ENCODE data around the gene YRDC.
"Not testable (repeated sequence)": the region's sequence is repeated elsewhere in the genome, so short reads cannot be mapped to it uniquely, and the experiment has no call there.

The YRDC gene

DNA sequence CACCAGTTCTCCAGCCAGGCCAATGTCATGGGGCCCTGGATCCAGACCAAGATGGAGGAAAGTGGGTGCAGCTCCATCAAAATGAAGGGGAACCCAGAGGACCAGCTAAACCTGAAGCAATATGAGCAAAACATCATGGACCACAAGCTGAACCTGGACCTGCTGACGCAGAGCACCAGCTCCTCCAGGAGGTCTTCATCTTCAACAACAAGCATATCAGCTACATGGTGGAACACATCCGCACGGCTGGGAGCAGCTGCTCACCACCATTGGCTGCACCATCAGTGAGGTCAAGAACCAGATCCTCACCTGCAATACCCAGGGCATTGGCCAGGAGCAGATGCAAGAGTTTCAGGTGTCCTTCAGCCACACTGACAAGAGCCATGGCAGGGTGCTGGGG is 29.4 kb downstream of the YRDC start:
- Histone ChIP-seq H3K4me3 (ENCODE audit: low read depth, low read length) (no peak overlapping the region), H3K36me3 (no peaks in the 10 kb centered on the region), H3K27ac (no peak overlapping the region), H3K9me3 (ENCODE audit: severe bottlenecking) (no peaks in the 10 kb centered on the region), H3K27me3 (ENCODE audit: insufficient read depth, low read depth, severe bottlenecking) (no peaks in the 10 kb centered on the region)
- no peak for DNase-seq
- TF ChIP-seq, protein P1, sequence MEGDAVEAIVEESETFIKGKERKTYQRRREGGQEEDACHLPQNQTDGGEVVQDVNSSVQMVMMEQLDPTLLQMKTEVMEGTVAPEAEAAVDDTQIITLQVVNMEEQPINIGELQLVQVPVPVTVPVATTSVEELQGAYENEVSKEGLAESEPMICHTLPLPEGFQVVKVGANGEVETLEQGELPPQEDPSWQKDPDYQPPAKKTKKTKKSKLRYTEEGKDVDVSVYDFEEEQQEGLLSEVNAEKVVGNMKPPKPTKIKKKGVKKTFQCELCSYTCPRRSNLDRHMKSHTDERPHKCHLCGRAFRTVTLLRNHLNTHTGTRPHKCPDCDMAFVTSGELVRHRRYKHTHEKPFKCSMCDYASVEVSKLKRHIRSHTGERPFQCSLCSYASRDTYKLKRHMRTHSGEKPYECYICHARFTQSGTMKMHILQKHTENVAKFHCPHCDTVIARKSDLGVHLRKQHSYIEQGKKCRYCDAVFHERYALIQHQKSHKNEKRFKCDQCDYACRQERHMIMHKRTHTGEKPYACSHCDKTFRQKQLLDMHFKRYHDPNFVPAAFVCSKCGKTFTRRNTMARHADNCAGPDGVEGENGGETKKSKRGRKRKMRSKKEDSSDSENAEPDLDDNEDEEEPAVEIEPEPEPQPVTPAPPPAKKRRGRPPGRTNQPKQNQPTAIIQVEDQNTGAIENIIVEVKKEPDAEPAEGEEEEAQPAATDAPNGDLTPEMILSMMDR (IDR thresholded peaks at IDR 0.05; ENCODE audit: low read depth, low read length) = no peak

DNA sequence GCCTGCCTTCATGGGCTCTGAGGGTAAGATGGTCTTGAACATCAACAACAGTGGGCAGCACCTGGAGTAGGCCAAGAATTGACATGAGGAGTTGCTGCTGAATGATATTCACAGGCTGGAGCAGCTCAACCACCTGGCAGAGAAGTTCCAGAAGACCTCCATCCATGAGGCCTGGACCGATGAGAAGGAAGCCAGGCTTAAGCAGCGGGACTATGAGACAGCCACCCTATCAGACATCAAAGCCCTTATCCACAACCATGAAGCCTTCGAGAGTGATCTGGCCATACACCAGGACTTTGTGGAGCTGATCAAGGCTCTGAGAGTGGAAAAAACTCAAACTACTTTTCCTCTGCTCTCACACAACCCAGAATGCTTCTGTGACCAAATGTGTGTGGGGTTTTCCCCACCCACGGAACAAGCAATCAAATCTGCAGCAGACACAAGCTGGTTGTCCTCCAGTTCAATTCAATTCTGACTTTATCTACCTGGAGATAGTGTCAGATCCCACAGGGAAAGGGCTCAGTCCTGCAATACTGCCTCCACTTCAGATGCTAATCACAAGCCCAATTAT is 31.0 kb downstream of the YRDC start:
- no peak overlapping the region for H3K27ac ChIP-seq
- no peak overlapping the region for H3K4me3 ChIP-seq (ENCODE audit: low read depth, low read length)
- H3K36me3 ChIP-seq = no peaks in the 10 kb centered on the region
- H3K9me3 ChIP-seq (ENCODE audit: severe bottlenecking) = no peaks in the 10 kb centered on the region
- H3K27me3 ChIP-seq (ENCODE audit: insufficient read depth, low read depth, severe bottlenecking) = no peaks in the 10 kb centered on the region
- no peak for DNase-seq
- TF ChIP-seq, protein P1 (IDR thresholded peaks at IDR 0.05; ENCODE audit: low read depth, low read length) = no peak

DNA sequence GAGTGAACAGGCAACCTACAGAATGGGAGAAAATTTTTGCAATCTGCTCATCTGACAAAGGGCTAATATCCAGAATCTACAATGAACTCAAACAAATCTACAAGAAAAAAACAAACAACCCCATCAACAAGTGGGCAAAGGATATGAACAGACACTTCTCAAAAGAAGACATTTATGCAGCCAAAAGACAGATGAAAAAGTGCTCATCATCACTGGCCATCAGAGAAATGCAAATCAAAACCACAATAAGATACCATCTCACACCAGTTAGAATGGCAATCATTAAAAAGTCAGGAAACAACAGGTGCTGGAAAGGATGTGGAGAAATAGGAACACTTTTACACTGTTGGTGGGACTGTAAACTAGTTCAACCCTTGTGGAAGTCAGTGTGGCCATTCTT is 36.6 kb downstream of the YRDC start:
- not testable (repeated sequence) for H3K9me3 ChIP-seq (ENCODE audit: severe bottlenecking); H3K4me3 ChIP-seq (ENCODE audit: low read depth, low read length); H3K27ac ChIP-seq

DNA sequence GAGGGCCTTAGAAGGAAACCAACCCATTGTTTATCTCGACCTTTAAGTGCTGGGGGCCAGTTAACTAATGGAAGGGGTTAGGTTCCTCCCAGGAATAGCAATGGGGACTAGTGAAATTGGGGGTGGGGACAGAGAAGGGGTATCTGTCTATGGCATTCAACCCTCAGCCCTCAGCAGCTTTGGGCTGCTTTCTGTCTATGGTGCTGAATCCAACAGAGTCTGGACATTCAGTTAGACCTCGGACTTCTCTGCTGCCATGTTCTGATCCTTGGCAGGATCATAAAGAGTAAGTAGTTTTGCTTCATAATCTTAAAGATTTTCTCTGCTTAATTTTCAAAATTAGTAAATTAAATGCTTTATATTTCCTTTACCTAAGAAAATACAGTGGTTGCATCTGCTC is 40.5 kb downstream of the YRDC start:
- Histone ChIP-seq H3K27me3 (ENCODE audit: insufficient read depth, low read depth, severe bottlenecking) (peaks cover 13% of the 10 kb centered on the region), H3K4me3 (ENCODE audit: low read depth, low read length) (no peak overlapping the region), H3K9me3 (ENCODE audit: severe bottlenecking) (no peaks in the 10 kb centered on the region), H3K36me3 (no peaks in the 10 kb centered on the region), H3K27ac (no peak overlapping the region)
- TF ChIP-seq, protein P1 (IDR thresholded peaks at IDR 0.05; ENCODE audit: low read depth, low read length) = no peak
- DNase-seq = no peak

More for the DNA sequence above, 36.6 kb downstream of the YRDC start:
- not testable (repeated sequence) for H3K36me3 ChIP-seq; DNase-seq; H3K27me3 ChIP-seq (ENCODE audit: insufficient read depth, low read depth, severe bottlenecking)

DNA sequence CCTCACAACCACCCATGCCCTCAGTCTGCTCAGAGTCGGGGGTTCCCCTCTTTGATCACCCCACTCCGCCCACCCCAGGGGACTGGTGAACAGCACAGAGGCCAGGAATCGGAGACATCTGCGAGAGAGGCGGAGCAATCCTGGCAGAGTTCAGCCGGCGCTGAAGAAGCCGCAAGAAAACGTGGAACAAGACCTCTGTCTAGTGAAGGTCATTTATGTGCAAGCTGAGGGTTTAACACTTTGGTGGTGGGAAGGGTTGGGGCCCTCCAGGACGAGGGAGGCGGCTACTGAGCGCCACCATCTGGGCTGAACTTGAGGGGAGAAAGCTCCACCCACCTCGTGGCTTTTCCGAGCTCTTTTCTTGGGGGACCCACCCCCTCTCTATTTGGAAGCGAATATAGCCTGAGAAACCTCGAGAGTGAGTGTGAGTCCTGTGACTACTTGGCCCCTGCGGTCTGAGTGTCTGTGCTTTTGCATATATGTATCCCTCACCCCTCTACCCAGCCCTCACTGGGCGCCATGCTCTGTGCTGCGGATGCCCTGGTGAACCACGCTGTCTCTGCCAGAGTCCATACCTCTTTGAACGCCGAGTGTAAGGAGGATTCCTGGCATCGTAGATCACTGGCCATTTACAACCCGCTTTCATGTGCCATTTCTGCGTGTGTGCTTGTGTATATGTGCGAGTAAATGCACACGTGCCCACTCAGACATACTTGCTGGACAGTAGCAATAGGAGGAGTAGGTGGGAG is 41.9 kb downstream of the YRDC start:
- H3K36me3 ChIP-seq = no peaks in the 10 kb centered on the region
- peak overlapping the region; percentile 51 for H3K4me3 ChIP-seq (ENCODE audit: low read depth, low read length)
- H3K27ac ChIP-seq = no peak overlapping the region
- peaks cover 13% of the 10 kb centered on the region for H3K27me3 ChIP-seq (ENCODE audit: insufficient read depth, low read depth, severe bottlenecking)
- H3K9me3 ChIP-seq (ENCODE audit: severe bottlenecking) = no peaks in the 10 kb centered on the region
- TF ChIP-seq, protein P1 (IDR thresholded peaks at IDR 0.05; ENCODE audit: low read depth, low read length) = peak; percentile 76
- peak; percentile 77 for DNase-seq

DNA sequence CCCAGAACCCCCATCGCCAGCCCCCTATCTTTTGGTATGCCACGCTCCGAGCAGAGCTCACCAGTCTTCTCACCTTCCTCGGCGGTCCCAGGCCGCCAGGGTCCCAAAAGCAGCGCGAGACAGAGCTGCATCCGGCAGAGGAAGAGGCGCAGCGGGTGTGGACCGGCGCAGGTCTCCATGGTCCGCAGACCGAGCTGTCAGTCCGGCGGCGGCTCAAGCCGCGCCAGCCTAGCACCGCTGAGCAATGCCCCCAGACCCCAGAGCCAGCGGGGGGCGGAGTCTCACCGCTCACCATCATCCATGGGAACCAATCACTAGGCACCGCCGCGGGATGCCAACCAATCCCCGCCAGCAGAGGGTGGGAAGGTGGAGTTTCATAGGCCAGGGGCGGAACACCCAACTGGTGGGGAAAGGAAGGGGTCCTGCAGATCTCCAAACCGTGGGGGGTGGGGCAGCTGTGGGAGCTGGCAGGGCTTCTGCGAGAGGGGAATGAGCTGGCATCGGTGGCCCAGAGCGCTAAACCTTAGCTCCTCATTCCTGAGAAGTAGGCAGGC is 43.0 kb downstream of the YRDC start, which contains the start of gene EPHA10:
Gene EPHA10 (minus strand): TSS at position 233 of the 554 bp plus-strand sequence. CDS start 54 bp downstream, at position 179.
- no peaks in the 10 kb centered on the region for H3K36me3 ChIP-seq
- peaks cover 13% of the 10 kb centered on the region for H3K27me3 ChIP-seq (ENCODE audit: insufficient read depth, low read depth, severe bottlenecking)
- TF ChIP-seq, protein P1 (IDR thresholded peaks at IDR 0.05; ENCODE audit: low read depth, low read length) = no peak
- H3K27ac ChIP-seq = no peak within 1 kb of the TSS
- H3K9me3 ChIP-seq (ENCODE audit: severe bottlenecking) = no peaks in the 10 kb centered on the region
- DNase-seq = peak; percentile 91
- peak within 1 kb of the TSS; percentile 51 for H3K4me3 ChIP-seq (ENCODE audit: low read depth, low read length)
